Non-pigmented ciliary epithelial cell (primary cell): ENCODE measurements around the gene UNC13B.

Experiments
- DNase-seq: peaks from one replicate; pipeline ENCODE4 v3.0.0-alpha.2; 2010; ENCODE audit warnings: low read depth

UNC13B gene

DNA sequence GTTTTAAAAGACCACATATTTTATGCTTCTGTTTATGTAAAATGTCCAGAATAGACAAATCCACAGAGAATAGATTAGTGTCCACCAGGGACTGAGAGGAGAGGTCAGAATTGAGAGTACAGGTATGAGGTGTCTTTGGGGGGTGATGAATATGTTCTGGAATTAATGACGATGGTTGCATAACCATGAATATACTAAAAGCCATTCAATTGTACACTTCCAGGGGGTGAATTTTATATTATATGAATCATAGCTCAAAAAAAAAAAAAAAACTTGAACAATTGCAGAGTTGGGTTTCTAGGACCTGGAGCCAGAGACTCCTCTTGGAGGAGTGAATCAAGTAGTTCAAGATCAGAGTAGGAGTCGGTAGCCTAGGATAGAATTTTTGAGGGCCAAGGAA is 270.3 kb downstream of the UNC13B start:
- no peak for DNase-seq

DNA sequence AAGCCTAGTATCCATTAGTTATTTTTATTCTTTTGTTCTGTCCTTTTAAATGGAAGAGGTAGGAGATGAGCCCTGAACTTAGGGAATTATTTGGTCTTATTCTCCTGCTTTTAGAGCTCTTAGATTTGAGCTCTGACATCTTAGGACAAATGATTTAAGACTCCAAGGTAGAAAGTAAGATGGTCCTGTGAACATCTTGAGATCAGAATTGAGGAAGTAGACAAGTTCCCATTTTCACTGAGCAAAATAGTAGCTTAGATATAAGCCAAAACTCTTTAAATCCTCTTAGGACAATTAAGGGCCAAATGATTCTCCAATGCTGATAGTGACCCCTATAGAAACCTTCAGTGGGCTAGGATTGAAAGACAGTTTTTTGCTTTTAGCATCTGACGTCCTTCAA is 275.1 kb downstream of the UNC13B start:
- no peak for DNase-seq

DNA sequence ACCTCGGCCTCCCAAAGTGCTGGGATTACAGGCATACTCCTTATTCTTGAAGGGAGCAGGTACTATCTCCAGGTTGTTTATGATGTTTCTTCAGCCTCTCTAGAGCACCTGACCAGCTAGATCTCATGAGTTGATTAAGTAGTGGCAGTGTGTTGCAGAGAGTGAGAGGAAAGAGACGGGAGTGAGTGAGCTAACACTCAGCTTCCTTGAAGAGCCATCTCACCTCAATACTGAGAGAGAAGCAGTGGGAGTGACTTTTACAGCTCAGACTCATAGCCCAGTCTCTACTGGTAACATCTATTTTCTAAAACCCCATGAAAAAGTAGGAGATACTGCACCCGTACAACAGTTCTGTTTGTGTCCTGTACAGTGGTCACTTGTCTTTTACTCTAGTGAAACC is 284.2 kb downstream of the UNC13B start:
- no peak for DNase-seq

DNA sequence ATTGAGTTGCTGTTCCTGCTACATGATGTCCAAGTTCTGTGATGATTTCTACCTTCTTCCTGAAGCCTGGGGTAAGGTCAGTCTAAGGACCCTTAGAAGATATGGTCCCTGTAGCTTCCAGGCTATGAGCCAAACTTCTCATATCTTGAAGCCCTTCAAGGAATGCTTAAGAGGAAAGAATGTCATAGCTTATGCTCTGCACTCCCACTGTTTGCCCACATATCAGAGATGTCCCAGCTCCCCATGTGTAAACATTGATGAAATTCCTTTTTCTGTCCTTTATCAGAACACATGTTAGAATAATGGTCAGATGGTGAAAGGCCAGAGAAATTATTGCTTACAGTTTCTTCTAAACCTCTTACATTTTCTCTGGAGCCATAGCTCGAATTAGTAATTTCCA is 286.7 kb downstream of the UNC13B start:
- no peak for DNase-seq

DNA sequence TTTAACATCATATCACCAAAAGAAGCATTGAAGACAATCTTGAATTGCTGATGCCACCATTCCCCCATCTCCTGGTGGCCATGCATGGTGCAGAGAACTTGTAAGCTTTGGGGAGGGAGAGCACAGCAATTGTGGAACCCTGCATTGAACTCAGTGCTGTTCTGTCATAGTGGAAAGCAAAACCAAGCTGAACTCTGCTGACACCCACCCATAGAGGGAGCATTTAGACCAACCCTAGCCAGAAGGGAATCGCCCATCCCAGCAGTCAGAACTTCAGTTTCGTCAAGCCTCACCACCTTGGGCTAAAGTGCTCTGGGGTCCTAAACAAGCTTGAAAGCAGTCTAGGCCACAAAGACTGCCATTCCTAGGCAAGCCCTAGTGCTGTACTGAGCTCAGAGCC is 290.7 kb downstream of the UNC13B start:
- no peak for DNase-seq

DNA sequence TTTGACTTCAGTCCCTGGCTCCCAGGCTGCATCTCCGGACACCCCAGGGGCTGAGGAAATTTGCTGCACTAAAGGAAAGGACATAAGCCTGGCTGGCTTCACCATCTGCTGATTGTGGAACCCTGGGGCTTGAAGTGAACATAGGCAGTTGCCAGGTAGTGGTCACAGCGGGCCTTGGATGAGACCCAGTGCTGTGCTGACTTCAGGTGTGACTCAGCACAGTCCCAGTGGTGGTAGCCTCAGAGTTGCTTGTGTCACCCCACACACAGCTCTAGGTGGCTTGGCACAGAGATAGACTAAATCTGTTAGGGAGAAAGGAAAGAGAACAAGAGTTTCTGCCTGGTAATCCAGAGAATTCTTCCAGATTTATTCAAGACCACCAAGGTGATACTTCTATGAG is 292.0 kb downstream of the UNC13B start:
- no peak for DNase-seq
